Erythroblast (primary cell): ENCODE data around the gene EGFR.

ENCODE experiments used
- GATA1 ChIP-seq: IDR thresholded peaks from 2 replicates; pipeline ENCODE4 v1.6.1; 2011; ENCODE audit warnings: low read depth, mild to moderate bottlenecking, control low read depth, low read length, moderate library complexity
- POLR2A ChIP-seq: IDR thresholded peaks from 2 replicates; pipeline ENCODE4 v1.6.1; 2011; ENCODE audit warnings: mild to moderate bottlenecking, low read length

- no peak for TF ChIP-seq POLR2A
- no peak for TF ChIP-seq GATA1
Measured at GRCh38 chr7:55190511-55191160, 171.8 kb downstream of the EGFR start.
